Sigmoid colon (tissue), 4 donors: ENCODE measurements around the gene CNGB1.

Experiments
- POLR2AphosphoS5 ChIP-seq, 4 donors: sonication (generic); formaldehyde crosslinking; IDR thresholded peaks; one replicate each; pipeline ENCODE4 v1.6.1; 2017; ENCODE audit warnings: antibody characterized with exemption in 4 of 4
- TF ChIP-seq, protein P1 (sequence below), 4 experiments: fragments of 450-650 bp in 3 of 4; fragments of 200-600 bp in 1 of 4; IDR thresholded peaks; one replicate each; pipeline ENCODE4 v1.5.1; 2016 to 2019; ENCODE audit warnings: antibody characterized with exemption in 4 of 4, mild to moderate bottlenecking in 3 of 4, moderate library complexity in 2 of 4

DNA sequence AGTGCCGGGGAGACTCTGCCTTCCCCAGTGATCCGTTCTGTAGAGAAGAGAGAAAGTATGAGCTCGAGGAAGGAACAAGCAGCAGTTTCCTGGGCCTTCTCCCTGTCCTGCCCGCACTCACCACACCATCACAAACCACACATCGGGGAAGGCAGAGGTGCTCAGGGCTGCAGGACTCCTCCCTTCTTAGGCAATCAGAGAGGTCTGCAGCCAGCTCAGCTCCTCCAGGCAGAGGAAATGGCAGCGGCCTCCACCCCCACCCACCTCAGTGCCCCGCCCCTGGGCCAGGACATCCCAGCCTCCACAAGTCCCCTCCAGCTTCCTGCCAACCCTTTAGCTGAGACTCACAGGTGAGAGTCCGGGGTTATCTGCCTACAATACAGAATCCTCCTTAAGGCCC lies 27.6 kb upstream of the CNGB1 start:
- TF ChIP-seq, protein P1, sequence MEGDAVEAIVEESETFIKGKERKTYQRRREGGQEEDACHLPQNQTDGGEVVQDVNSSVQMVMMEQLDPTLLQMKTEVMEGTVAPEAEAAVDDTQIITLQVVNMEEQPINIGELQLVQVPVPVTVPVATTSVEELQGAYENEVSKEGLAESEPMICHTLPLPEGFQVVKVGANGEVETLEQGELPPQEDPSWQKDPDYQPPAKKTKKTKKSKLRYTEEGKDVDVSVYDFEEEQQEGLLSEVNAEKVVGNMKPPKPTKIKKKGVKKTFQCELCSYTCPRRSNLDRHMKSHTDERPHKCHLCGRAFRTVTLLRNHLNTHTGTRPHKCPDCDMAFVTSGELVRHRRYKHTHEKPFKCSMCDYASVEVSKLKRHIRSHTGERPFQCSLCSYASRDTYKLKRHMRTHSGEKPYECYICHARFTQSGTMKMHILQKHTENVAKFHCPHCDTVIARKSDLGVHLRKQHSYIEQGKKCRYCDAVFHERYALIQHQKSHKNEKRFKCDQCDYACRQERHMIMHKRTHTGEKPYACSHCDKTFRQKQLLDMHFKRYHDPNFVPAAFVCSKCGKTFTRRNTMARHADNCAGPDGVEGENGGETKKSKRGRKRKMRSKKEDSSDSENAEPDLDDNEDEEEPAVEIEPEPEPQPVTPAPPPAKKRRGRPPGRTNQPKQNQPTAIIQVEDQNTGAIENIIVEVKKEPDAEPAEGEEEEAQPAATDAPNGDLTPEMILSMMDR (IDR thresholded peaks at IDR 0.05): no peak
- no peak for TF ChIP-seq POLR2AphosphoS5 (IDR thresholded peaks at IDR 0.05)
